Type B pancreatic cell (in vitro differentiated cells): ENCODE results near the gene BNC1. TPM values are rescaled to one million over a fixed set of nuclear protein-coding genes. Genes with fewer than 3 reads are reported as not detected.

ENCODE experiments used
- DNase-seq: peaks from one replicate; pipeline ENCODE4 v3.0.0; 2021; ENCODE audit warnings: mixed read lengths; ENCODE audit not compliant: unreplicated experiment; ENCODE audit errors: extremely low spot score
- H3K27ac Mint-ChIP-seq: 2 replicates; pipeline ENCODE4 v1.8.0; 2021; ENCODE audit warnings: mild to moderate bottlenecking, mixed read lengths
- H3K27me3 Mint-ChIP-seq: 2 replicates; pipeline ENCODE4 v1.8.0; 2021; ENCODE audit warnings: mixed read lengths
- H3K36me3 Mint-ChIP-seq: 2 replicates; pipeline ENCODE4 v1.8.0; 2021; ENCODE audit warnings: mixed read lengths
- H3K4me1 Mint-ChIP-seq: one replicate; pipeline ENCODE4 v1.8.0; 2021; ENCODE audit warnings: mixed read lengths; ENCODE audit not compliant: unreplicated experiment
- H3K4me3 Mint-ChIP-seq: 2 replicates; pipeline ENCODE4 v1.8.0; 2021; ENCODE audit warnings: mild to moderate bottlenecking, mixed read lengths
- H3K9me3 Mint-ChIP-seq: 2 replicates; pipeline ENCODE4 v1.8.0; 2021; ENCODE audit warnings: mixed read lengths
- total RNA-seq: library from RNA; stranded (reverse); gene quantifications from 2 replicates; pipeline ENCODE4 v1.2.1, GENCODE V29; 2021; ENCODE audit warnings: low replicate concordance
- TF ChIP-seq, protein P1 (sequence below): fragments of 200-600 bp; sonication (generic); conservative IDR thresholded peaks from 2 replicates; pipeline ENCODE4 v1.5.0; 2021; ENCODE audit warnings: antibody characterized with exemption, mild to moderate bottlenecking

BNC1 gene
- total RNA-seq, 1 donor from 2014 or later = 7.0 TPM

DNA sequence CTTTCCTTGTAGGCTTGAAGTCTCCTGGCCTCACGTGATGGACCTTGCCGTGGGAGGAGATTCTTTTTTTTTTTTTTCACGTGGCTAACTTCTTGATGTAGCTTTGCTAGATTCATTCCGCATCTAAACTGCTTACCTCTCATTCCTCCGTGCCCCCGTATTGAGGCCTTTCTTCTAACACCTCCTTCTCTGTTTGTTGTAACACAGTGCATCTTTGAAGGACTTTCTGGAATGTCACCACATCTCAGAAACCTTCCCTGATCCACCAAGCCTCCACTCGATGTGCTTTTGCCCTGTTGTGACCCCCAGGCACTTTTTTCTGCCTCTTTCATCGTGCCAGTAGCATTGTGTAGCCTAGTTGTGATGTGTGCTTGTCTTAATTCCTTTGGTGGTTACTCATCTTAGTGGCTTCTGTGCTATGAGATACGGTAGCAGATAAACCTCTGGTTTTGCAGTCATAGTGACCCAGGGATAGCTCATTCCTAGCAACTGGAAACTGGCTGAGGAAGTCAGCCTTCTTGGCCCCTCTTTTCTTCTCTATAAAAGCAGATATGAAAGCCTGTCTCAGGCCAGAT lies 1.6 kb upstream of the BNC1 start:
- H3K36me3 Mint-ChIP-seq = peaks cover 3% of the 10 kb centered on the region
- peaks cover 8% of the 10 kb centered on the region for H3K4me1 Mint-ChIP-seq
- no peaks in the 10 kb centered on the region for H3K9me3 Mint-ChIP-seq
- no peak for DNase-seq
- TF ChIP-seq, protein P1, sequence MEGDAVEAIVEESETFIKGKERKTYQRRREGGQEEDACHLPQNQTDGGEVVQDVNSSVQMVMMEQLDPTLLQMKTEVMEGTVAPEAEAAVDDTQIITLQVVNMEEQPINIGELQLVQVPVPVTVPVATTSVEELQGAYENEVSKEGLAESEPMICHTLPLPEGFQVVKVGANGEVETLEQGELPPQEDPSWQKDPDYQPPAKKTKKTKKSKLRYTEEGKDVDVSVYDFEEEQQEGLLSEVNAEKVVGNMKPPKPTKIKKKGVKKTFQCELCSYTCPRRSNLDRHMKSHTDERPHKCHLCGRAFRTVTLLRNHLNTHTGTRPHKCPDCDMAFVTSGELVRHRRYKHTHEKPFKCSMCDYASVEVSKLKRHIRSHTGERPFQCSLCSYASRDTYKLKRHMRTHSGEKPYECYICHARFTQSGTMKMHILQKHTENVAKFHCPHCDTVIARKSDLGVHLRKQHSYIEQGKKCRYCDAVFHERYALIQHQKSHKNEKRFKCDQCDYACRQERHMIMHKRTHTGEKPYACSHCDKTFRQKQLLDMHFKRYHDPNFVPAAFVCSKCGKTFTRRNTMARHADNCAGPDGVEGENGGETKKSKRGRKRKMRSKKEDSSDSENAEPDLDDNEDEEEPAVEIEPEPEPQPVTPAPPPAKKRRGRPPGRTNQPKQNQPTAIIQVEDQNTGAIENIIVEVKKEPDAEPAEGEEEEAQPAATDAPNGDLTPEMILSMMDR = no peak
- peak overlapping the region; percentile 76 for H3K27ac Mint-ChIP-seq
- peaks cover 74% of the 10 kb centered on the region for H3K27me3 Mint-ChIP-seq
- peak overlapping the region; percentile 83 for H3K4me3 Mint-ChIP-seq

DNA sequence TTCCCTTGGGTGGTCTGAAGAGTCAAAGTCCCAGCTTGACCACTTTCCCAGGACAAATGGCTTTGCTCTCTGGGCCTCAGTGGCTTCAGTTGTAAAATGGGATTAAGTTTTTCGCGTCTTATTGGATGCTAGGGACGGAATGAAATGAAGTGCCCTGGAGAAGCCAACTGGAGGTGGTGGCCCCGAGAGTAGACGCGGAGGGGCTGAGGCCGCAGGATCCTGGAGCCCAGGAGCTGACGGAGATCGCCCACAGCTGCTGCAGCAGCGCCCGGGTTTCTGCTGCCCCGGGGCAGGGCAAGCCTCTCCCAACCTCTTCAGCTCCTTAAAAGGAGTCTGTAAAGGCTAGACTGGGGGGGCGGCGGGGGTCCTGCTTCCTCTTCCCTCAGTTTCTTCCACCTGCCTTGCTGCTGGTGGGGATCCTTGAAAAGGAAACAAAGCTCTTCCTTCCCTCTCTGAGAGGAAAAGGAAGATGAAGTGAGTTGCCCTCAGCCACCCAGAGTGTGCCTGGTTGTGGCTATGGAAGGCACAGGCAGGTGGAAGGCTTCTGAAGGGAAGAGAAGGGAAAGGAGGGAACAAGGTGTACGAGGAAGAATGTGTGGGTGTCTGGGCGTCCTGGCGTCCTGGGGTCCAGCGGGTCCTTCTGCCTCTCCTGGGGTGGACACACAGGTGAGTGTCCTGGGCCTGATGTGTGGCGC lies 967 bp upstream of the BNC1 start:
- Mint-ChIP-seq H3K36me3 (peaks cover 3% of the 10 kb centered on the region), H3K27ac (peak overlapping the region; percentile 76), H3K4me3 (peak overlapping the region; percentile 83), H3K27me3 (peaks cover 81% of the 10 kb centered on the region), H3K9me3 (no peaks in the 10 kb centered on the region), H3K4me1 (peaks cover 8% of the 10 kb centered on the region)
- no peak for DNase-seq
- TF ChIP-seq, protein P1 = no peak

DNA sequence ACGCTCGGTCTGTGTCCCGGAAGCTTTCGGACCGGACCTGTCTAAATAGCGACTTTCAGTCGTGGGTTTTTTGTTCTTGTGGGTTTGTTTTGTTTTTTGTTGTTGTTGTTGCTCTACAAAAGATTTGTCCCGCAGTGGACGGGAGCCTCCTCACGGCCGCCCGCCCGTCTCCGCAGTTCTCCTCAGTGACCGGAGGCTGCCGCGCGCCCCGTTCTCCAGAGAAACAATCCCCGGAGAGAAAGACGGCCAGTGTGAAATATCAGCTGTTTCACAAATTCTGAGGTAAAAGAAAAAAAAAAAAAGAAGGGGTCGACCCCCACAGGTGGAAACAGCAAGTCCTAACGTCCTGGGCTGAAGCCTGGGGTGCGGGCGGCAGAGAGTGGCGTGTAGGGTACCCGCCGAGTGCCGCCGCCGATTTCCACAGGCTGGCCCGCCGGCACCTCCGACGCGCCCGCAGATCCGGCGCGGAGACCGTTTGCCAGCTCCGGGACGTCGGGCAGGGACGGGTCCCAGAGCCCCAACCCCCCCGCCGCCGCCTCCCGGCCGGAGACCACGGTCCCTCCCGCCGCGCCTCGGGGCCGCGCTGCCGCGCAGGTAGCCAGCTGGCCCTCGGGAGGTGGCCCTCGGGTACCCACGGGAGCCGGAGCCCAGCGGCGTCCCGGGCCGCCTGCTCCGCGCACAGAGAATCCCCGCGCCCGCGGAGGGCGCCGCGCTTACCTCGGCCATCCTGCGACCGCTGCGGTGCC lies 478 bp downstream of the BNC1 start:
- Mint-ChIP-seq H3K27me3 (peaks cover 86% of the 10 kb centered on the region), H3K4me3 (peak overlapping the region; percentile 91), H3K36me3 (peaks cover 3% of the 10 kb centered on the region), H3K27ac (no peak overlapping the region), H3K9me3 (no peaks in the 10 kb centered on the region), H3K4me1 (peaks cover 8% of the 10 kb centered on the region)
- TF ChIP-seq, protein P1 = no peak
- no peak for DNase-seq

DNA sequence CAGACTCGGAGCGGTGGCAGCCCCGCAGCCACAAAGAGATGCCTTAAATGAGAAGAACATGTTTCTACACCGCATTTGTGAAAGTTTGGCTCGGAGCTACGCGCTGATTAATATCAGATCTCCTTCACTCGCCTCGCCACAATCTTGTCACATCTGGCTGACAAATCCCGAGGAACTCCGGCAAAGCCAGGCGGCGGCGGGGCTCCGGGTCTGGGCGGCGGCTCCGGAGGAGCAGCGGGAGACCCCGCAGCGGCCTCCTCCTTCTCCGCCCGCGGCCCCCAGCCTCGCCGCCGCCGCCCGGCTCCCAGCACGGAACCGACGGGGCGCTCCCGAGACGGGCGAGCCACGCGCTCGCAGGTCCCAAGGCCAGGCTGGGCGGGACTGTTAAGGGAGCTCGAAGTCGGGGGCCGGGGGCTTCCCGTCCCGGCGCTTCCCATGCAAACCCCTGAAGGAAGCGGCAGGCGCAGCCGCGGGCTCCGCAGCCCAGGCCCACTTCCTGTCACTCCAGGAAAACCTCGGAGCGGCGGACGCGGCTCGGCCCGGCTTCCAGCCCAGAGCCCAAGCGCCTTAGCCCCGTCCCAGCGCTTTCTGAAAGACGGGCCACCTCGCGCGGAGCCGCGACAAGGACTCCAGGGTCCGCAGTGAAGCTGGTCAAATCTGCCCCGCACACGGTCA lies 1.2 kb downstream of the BNC1 start:
- H3K27me3 Mint-ChIP-seq = peaks cover 86% of the 10 kb centered on the region
- H3K4me1 Mint-ChIP-seq = peaks cover 8% of the 10 kb centered on the region
- peak overlapping the region; percentile 91 for H3K4me3 Mint-ChIP-seq
- no peak overlapping the region for H3K27ac Mint-ChIP-seq
- H3K9me3 Mint-ChIP-seq = no peaks in the 10 kb centered on the region
- DNase-seq = no peak
- H3K36me3 Mint-ChIP-seq = peaks cover 3% of the 10 kb centered on the region
- TF ChIP-seq, protein P1 = no peak

DNA sequence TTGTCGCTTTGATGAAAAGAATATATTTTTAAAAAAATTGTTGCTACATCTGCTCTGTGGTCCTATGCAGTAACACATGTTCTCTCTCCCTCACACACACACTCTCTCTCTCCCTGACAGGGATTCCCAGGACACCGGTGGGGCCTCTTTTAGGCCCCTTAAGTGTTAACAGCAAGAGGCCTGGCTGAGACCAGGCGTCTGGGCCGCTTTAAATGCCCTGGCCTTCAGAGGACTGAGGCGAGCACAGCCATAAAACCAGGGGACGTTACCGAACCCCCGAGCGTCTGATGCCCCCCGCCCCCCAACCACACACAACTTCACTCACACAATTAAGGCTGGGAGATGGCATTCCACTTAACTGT lies 1.7 kb downstream of the BNC1 start:
- H3K27me3 Mint-ChIP-seq = peaks cover 87% of the 10 kb centered on the region

More for the DNA sequence above, 1.7 kb downstream of the BNC1 start:
- Mint-ChIP-seq H3K9me3 (no peaks in the 10 kb centered on the region), H3K4me3 (peak overlapping the region; percentile 86), H3K36me3 (peaks cover 3% of the 10 kb centered on the region), H3K27ac (no peak overlapping the region), H3K4me1 (peaks cover 8% of the 10 kb centered on the region)
- TF ChIP-seq, protein P1 = no peak
- no peak for DNase-seq
